ENCODE data around the gene TMEM97. TPM values are rescaled to one million over a fixed set of nuclear protein-coding genes. Genes with fewer than 3 reads are reported as not detected.

The TMEM97 gene
- total RNA-seq, 1 experiment from 2014 or later = 55.6 TPM

- DNase-seq (ENCODE audit: low read depth, low spot score) (no peak), ATAC-seq (no peak)
- no peaks in the 10 kb centered on the region for H3K9me2 ChIP-seq (ENCODE audit: insufficient read depth)
- H3K79me2 ChIP-seq (ENCODE audit: insufficient read depth, low read length) = peaks cover 55% of the 10 kb centered on the region
- ChIA-PET RAD21 (ENCODE audit: low non-redundant PET in 1 of 2, low total read pairs in 2 of 2, uncharacterized antibody in 2 of 2, unreplicated experiment in 2 of 2) (no interaction called here), CTCF (interaction anchor here (0.6 to 0.9 kb wide), 2 partner anchors 16 to 106 kb away, joined by 3 read pairs; partner anchors contain the start of genes IFT20 and TNFAIP1), POLR2A (interaction anchor here (2.4 kb wide), 1 partner anchor 16 kb away, joined by 8 read pairs; the partner anchor contains the start of genes IFT20 and TNFAIP1)
- no TSS peak for BruUV-seq (replicated peaks)
- H2AFZ ChIP-seq (ENCODE audit: low read depth, low read length, poor library complexity, severe bottlenecking) = no peak overlapping the region
- peak overlapping the region; percentile 91 for H3K9ac ChIP-seq (ENCODE audit: low read length)
- H3K27ac ChIP-seq (ENCODE audit: low read depth, low read length) = peak overlapping the region; percentile 71
- peaks cover 0 to 6% of the 10 kb centered on the region in 2 experiments; a peak in 1 of 4 replicates for H3K36me3 ChIP-seq (ENCODE audit: control insufficient read depth in 1 of 2, insufficient read depth in 2 of 2, low read length in 2 of 2)
- H3K4me1 ChIP-seq (ENCODE audit: control insufficient read depth in 1 of 2, insufficient read depth in 2 of 2, low read length in 2 of 2) = peaks cover 12 to 26% of the 10 kb centered on the region in 2 experiments; a peak in 3 of 4 replicates
- H3K4me3 ChIP-seq (replicated peaks in 1 of 2; ENCODE audit: low read depth in 1 of 2, low read length in 2 of 2) = peak overlapping the region; percentile 86 to 95
- H3K4me2 ChIP-seq (ENCODE audit: low read length) = peak overlapping the region; percentile 98
- H4K20me1 ChIP-seq (ENCODE audit: insufficient read depth) = no peaks in the 10 kb centered on the region
- no peak for TF ChIP-seq EZH2phosphoT487 (IDR thresholded peaks at IDR 0.05; ENCODE audit: borderline replicate concordance)
- no peak for TF ChIP-seq EGR1 (IDR thresholded peaks at IDR 0.05; ENCODE audit: low read depth)
- TF ChIP-seq POLR2A (IDR thresholded peaks at IDR 0.05; ENCODE audit: borderline replicate concordance, extremely low read depth, insufficient read depth, insufficient read length) = no peak
- no peak for TF ChIP-seq RAD21 (IDR thresholded peaks at IDR 0.05; ENCODE audit: low read depth)
- TF ChIP-seq REST (IDR thresholded peaks at IDR 0.05; ENCODE audit: low read depth) = no peak
- TF ChIP-seq SRF (IDR thresholded peaks at IDR 0.05; ENCODE audit: low read depth) = no peak
- TF ChIP-seq TCF7L2 (IDR thresholded peaks at IDR 0.05; ENCODE audit: borderline replicate concordance, extremely low read depth, insufficient read depth, insufficient read length) = no peak
- TF ChIP-seq SIN3A (IDR thresholded peaks at IDR 0.05; ENCODE audit: low read depth) = no peak
- TF ChIP-seq SP1 (IDR thresholded peaks at IDR 0.05; ENCODE audit: low read depth) = no peak
- no peak for TF ChIP-seq EZH2 (IDR thresholded peaks at IDR 0.05)
- no peak for TF ChIP-seq POLR2AphosphoS5 (IDR thresholded peaks at IDR 0.05; ENCODE audit: low read depth, low read length)
- TF ChIP-seq, protein P1, sequence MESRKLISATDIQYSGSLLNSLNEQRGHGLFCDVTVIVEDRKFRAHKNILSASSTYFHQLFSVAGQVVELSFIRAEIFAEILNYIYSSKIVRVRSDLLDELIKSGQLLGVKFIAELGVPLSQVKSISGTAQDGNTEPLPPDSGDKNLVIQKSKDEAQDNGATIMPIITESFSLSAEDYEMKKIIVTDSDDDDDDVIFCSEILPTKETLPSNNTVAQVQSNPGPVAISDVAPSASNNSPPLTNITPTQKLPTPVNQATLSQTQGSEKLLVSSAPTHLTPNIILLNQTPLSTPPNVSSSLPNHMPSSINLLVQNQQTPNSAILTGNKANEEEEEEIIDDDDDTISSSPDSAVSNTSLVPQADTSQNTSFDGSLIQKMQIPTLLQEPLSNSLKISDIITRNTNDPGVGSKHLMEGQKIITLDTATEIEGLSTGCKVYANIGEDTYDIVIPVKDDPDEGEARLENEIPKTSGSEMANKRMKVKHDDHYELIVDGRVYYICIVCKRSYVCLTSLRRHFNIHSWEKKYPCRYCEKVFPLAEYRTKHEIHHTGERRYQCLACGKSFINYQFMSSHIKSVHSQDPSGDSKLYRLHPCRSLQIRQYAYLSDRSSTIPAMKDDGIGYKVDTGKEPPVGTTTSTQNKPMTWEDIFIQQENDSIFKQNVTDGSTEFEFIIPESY (IDR thresholded peaks at IDR 0.05; ENCODE audit: extremely low read depth, insufficient replicate concordance, low read length) = no peak
- TF ChIP-seq ELF1 (IDR thresholded peaks at IDR 0.05; ENCODE audit: borderline replicate concordance, low read depth) = no peak
- no peaks in the 10 kb centered on the region for H3K27me3 ChIP-seq (ENCODE audit: insufficient read depth, low read length)
- intact Hi-C loops (cut with micrococcal nuclease) = loop anchor here (1.0 to 10.0 kb wide), 2 partner anchors 16 to 55 kb away; partner anchors contain the start of genes IFT20, SARM1, TNFAIP1 and VTN
- no peaks in the 10 kb centered on the region for H3K9me3 ChIP-seq (ENCODE audit: control insufficient read depth in 1 of 2, insufficient read depth in 1 of 2, low read depth in 1 of 2, low read length in 2 of 2)
Observed at GRCh38 chr17:28319598-28319935, 567 bp downstream of the TMEM97 start.
